Kasumi-1 (cell line): Measurements from ENCODE around the gene BABAM2.

Experiments used
- DNase-seq, 2 experiments: peaks; one replicate each; lab custom pipeline; 2025; lab: John Stamatoyannopoulos, UW

Gene BABAM2

GRCh38 chr2:28030600-28030999 is 140.1 kb downstream of the BABAM2 start:
- no peak for DNase-seq

GRCh38 chr2:28032816-28033215 is 142.3 kb downstream of the BABAM2 start:
- no peak for DNase-seq

GRCh38 chr2:28034696-28035095 is 144.2 kb downstream of the BABAM2 start:
- DNase-seq, result no peak

GRCh38 chr2:28035163-28035690 is 144.7 kb downstream of the BABAM2 start:
- no peak for DNase-seq

- DNase-seq, result peak in 1 of 2 experiments; percentile 9
Measured at GRCh38 chr2:28035816-28036215, 145.3 kb downstream of the BABAM2 start.

GRCh38 chr2:28036307-28036706 is 145.8 kb downstream of the BABAM2 start:
- DNase-seq, result no peak

- DNase-seq, result no peak
Measured at GRCh38 chr2:28038722-28039121, 148.2 kb downstream of the BABAM2 start.

- DNase-seq, result no peak
Measured at GRCh38 chr2:28045676-28046351, 155.3 kb downstream of the BABAM2 start.

- no peak for DNase-seq
Measured at GRCh38 chr2:28046921-28047320, 156.4 kb downstream of the BABAM2 start.

- no peak for DNase-seq
Measured at GRCh38 chr2:28047681-28048080, 157.2 kb downstream of the BABAM2 start.

GRCh38 chr2:28048341-28048740 is 157.8 kb downstream of the BABAM2 start:
- no peak for DNase-seq

GRCh38 chr2:28049416-28049815 is 158.9 kb downstream of the BABAM2 start:
- DNase-seq, result no peak

- no peak for DNase-seq
Measured at GRCh38 chr2:28049899-28050298, 159.4 kb downstream of the BABAM2 start.

GRCh38 chr2:28052691-28053090 is 162.2 kb downstream of the BABAM2 start:
- DNase-seq, result no peak

- DNase-seq, result no peak
Measured at GRCh38 chr2:28053597-28053996, 163.1 kb downstream of the BABAM2 start.

- no peak for DNase-seq
Measured at GRCh38 chr2:28054916-28055315, 164.4 kb downstream of the BABAM2 start.

GRCh38 chr2:28055325-28055970 is 164.9 kb downstream of the BABAM2 start:
- no peak for DNase-seq

GRCh38 chr2:28058791-28059190 is 168.3 kb downstream of the BABAM2 start:
- DNase-seq, result no peak

GRCh38 chr2:28062867-28063266 is 172.3 kb downstream of the BABAM2 start:
- DNase-seq, result no peak

- no peak for DNase-seq
Measured at GRCh38 chr2:28063492-28063962, 173.0 kb downstream of the BABAM2 start.

- no peak for DNase-seq
Measured at GRCh38 chr2:28067602-28068001, 177.1 kb downstream of the BABAM2 start.

- DNase-seq, result no peak
Measured at GRCh38 chr2:28068088-28068487, 177.6 kb downstream of the BABAM2 start.

- DNase-seq, result no peak
Measured at GRCh38 chr2:28068527-28068926, 178.0 kb downstream of the BABAM2 start.
